Activated T-helper 17 cell treated with anti-CD3 and anti-CD28 coated beads, Interleukin-2, amount 50 U/mL, for 72 hours (primary cell): Measurements from ENCODE around the gene CHN2. TPM values are rescaled to one million over a fixed set of nuclear protein-coding genes. Genes with fewer than 3 reads are reported as not detected.

Experiments
- ATAC-seq: fragments of 150-1000 bp; cut with Tn5 transposase; replicated peaks from 2 replicates; pipeline ENCODE4 v1.10.0; 2021; ENCODE audit warnings: mild to moderate bottlenecking, moderate library complexity
- H3K27ac Mint-ChIP-seq: one replicate; pipeline ENCODE4 v1.8.0; 2022; ENCODE audit warnings: mixed read lengths
- H3K27me3 Mint-ChIP-seq: one replicate; pipeline ENCODE4 v1.8.0; 2022; ENCODE audit warnings: mixed read lengths
- H3K36me3 Mint-ChIP-seq: one replicate; pipeline ENCODE4 v1.8.0; 2022; ENCODE audit warnings: low read depth, mild to moderate bottlenecking, mixed read lengths
- H3K4me1 Mint-ChIP-seq: one replicate; pipeline ENCODE4 v1.8.0; 2022; ENCODE audit warnings: mixed read lengths
- H3K4me3 Mint-ChIP-seq: one replicate; pipeline ENCODE4 v1.8.0; 2022; ENCODE audit warnings: mild to moderate bottlenecking, mixed read lengths
- H3K9me3 Mint-ChIP-seq: one replicate; pipeline ENCODE4 v1.8.0; 2022; ENCODE audit warnings: mixed read lengths
- total RNA-seq, 2 donors: library from RNA; stranded (reverse); gene quantifications; one replicate each; pipeline ENCODE4 v1.2.3, GENCODE V29; 2022

Gene CHN2
- total RNA-seq, 2 donors from 2014 or later = 0.85 TPM; not detected in 1

DNA sequence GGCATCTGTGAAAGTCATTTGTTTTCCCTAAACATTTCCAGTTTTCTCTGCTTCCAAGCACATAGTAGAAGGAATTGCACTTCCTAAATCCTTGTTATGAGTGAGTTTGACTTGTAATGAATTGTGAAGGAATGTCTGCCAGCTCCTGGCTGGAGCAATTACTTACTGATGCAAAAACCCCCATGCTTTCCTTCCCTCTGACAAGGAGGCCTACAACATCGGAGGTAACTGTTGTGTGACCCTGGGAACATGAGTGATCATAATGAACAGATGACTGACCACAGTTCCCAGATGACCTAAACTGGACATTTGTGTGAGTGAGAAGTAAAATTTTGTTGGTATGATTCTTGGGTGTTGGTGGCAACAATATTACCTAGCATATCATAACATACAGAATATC, 26.9 kb upstream of the CHN2 start:
- Mint-ChIP-seq H3K9me3 (no peaks in the 10 kb centered on the region), H3K36me3 (no peaks in the 10 kb centered on the region), H3K4me1 (no peaks in the 10 kb centered on the region), H3K27ac (no peak overlapping the region), H3K4me3 (no peak overlapping the region), H3K27me3 (peaks cover 6% of the 10 kb centered on the region)
- no peak for ATAC-seq

DNA sequence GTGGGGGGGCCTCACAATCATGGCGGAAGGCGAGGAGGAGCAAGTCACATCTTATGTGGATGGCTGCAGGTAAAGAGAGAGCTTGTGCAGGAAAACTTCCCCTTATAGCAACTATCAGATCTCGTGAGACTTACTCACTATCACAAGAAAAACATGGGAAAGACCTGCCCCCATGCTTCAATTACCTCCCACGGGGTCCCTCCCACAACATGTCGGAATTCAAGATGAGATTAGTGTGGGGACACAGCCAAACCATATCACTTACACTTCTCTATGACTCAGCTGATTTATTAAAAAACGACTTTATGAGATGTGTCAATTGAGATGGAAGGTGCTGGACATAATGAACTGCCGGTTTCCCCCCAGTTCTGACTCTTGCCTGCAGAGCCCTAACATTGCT, 23.8 kb upstream of the CHN2 start:
- Mint-ChIP-seq H3K9me3 (no peaks in the 10 kb centered on the region), H3K27ac (no peak overlapping the region), H3K4me1 (no peaks in the 10 kb centered on the region), H3K27me3 (peaks cover 9% of the 10 kb centered on the region), H3K36me3 (no peaks in the 10 kb centered on the region), H3K4me3 (no peak overlapping the region)
- no peak for ATAC-seq

DNA sequence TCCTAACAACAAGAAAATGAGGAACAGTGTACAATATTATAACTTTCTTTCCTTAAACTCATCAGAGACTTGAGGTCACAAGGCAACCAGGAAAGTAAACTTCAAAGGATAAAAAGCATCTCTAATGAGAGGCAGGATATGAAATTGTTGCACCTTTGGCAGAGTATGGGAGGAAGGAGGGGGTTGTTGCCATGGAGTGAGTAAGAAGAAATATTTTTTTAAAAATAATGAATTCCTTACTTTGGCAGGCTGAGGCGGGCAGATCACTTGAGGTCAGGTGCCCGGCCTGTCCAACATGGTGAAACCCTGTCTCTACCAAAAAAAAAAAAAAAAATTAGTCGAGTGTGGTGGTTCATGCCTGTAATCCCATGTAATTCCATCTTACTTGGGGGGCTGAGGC, 21.1 kb upstream of the CHN2 start:
- no peak for ATAC-seq

DNA sequence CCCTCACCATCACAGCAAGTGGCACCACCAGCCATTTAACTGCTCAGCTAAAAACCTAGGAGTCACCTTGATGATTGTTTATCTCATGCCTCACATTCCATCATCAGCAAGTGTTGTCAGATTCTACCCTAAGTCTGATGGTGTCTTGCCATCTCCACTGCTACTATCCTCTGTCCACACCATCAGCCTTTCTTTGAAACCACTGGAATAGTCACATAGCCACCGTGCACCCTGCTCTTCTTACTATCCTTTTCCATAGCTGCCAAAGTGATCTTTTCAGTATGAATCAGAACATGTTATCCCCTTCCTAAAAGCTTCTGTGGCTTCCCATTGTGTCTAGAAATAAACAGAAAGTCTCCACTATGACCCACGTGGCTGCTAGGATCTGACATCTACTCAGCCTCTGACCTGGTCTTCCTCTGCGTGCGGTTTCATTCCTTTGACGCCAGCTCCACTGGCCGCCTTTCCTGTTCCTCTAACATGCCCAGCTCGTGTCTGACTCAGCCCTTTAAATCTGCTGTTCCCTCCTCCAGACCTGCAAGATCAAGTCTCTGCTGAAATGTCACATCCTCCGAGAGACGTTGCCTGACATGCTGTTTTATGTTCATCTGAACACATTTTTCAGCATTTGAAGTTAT, 16.5 kb upstream of the CHN2 start:
- ATAC-seq = peak; percentile 91
- H3K4me1 Mint-ChIP-seq = peaks cover 11% of the 10 kb centered on the region
- no peaks in the 10 kb centered on the region for H3K9me3 Mint-ChIP-seq
- no peak overlapping the region for H3K4me3 Mint-ChIP-seq
- H3K27me3 Mint-ChIP-seq = peaks cover 13% of the 10 kb centered on the region
- H3K36me3 Mint-ChIP-seq = no peaks in the 10 kb centered on the region
- H3K27ac Mint-ChIP-seq = no peak overlapping the region

More for the DNA sequence above, 21.1 kb upstream of the CHN2 start:
- H3K27me3 Mint-ChIP-seq = peaks cover 19% of the 10 kb centered on the region
- H3K4me3 Mint-ChIP-seq = no peak overlapping the region
- H3K27ac Mint-ChIP-seq = no peak overlapping the region
- H3K9me3 Mint-ChIP-seq = no peaks in the 10 kb centered on the region
- H3K36me3 Mint-ChIP-seq = no peaks in the 10 kb centered on the region
- peaks cover 11% of the 10 kb centered on the region for H3K4me1 Mint-ChIP-seq

DNA sequence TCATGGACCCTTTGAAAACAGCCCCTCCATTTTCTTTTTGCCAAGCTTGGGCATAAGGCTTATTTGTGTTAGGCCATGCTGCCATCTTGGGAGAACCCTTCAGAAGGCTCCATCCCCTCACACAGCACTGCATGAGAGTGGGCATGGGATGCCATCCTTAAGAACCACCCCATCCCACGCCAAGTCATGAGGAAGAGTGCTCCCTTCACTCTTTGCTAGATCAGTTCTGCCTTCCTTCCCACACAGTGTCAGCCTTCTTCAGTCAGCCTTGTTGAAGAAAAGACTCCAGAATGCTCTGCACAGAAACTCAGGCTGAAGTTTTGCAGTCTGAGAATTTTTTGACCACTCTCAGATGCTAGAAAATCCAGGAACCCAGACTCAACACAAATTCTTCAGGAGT, 15.5 kb upstream of the CHN2 start:
- no peak overlapping the region for H3K4me3 Mint-ChIP-seq
- no peaks in the 10 kb centered on the region for H3K36me3 Mint-ChIP-seq
- H3K27me3 Mint-ChIP-seq = peaks cover 13% of the 10 kb centered on the region
- ATAC-seq = no peak
- H3K27ac Mint-ChIP-seq = no peak overlapping the region
- H3K4me1 Mint-ChIP-seq = peaks cover 11% of the 10 kb centered on the region
- no peaks in the 10 kb centered on the region for H3K9me3 Mint-ChIP-seq

DNA sequence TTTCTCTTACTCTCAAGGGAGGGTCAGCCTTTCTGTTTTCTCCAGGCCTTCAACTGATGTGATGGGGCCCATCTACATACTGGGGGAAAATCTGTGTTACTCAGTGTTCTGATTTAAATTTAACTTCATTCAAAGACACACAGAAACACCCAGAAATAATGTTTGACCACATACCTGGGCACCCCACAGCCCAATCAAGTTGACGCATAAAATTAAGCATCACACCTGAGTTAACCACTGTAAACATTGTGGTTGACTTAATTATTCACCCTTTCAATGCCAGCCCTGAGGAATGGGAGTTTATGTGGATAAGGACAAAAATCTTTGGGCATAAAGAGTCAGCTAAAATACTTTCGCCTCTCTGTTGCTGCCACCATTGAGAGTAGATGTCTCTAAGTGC, 10.0 kb upstream of the CHN2 start:
- peaks cover 9% of the 10 kb centered on the region for H3K27me3 Mint-ChIP-seq
- no peaks in the 10 kb centered on the region for H3K9me3 Mint-ChIP-seq
- no peak for ATAC-seq
- H3K27ac Mint-ChIP-seq = no peak overlapping the region
- H3K36me3 Mint-ChIP-seq = no peaks in the 10 kb centered on the region
- H3K4me1 Mint-ChIP-seq = no peaks in the 10 kb centered on the region
- no peak overlapping the region for H3K4me3 Mint-ChIP-seq

DNA sequence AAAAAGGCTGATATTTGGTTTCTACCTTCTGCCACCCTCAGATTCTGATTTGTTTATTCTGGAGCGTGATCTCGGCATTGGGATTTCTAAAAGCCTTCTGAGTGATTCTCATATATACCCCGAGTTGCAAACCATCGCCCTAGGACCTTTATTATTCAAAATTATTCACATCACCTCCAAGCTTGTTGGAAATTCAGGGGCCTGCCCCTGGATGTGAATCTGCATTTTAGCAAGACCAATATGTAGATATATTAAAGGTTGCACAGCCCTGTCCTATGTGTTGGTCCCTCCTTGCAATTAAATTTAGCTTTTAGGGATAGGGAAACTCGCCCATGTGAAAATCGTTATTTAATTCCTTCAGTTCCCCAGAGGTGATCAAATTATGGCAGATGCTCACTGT, 9.0 kb upstream of the CHN2 start:
- peaks cover 13% of the 10 kb centered on the region for H3K27me3 Mint-ChIP-seq
- no peak for ATAC-seq

DNA sequence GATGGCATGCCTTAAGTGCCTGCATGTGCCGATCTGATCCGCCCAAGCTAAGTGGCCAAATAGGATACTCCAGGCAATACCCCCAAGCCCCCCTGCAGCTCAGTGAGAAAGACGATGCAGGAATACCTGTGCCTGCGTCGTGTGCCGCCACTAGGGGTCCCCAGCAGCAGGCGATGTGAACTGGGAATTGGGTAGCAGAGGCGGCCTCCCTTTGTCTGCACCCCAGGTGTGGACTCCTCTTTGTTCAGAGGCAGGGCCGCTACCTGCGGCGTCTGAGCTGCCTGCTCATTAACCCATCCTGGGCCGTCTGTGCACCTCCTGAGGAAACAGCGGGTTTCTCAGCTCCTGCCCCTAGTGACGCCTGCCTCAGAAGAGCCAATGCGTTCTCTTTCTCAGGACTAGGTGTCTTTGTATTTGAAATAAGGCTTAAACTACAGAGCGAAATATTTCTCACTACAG, 4.8 kb upstream of the CHN2 start:
- H3K9me3 Mint-ChIP-seq = no peaks in the 10 kb centered on the region
- ATAC-seq = no peak
- H3K36me3 Mint-ChIP-seq = no peaks in the 10 kb centered on the region
- no peaks in the 10 kb centered on the region for H3K4me1 Mint-ChIP-seq
- H3K27me3 Mint-ChIP-seq = peaks cover 23% of the 10 kb centered on the region
- H3K27ac Mint-ChIP-seq = no peak overlapping the region
- H3K4me3 Mint-ChIP-seq = no peak overlapping the region

More for the DNA sequence above, 9.0 kb upstream of the CHN2 start:
- Mint-ChIP-seq H3K4me3 (no peak overlapping the region), H3K9me3 (no peaks in the 10 kb centered on the region), H3K36me3 (no peaks in the 10 kb centered on the region), H3K4me1 (no peaks in the 10 kb centered on the region), H3K27ac (no peak overlapping the region)

DNA sequence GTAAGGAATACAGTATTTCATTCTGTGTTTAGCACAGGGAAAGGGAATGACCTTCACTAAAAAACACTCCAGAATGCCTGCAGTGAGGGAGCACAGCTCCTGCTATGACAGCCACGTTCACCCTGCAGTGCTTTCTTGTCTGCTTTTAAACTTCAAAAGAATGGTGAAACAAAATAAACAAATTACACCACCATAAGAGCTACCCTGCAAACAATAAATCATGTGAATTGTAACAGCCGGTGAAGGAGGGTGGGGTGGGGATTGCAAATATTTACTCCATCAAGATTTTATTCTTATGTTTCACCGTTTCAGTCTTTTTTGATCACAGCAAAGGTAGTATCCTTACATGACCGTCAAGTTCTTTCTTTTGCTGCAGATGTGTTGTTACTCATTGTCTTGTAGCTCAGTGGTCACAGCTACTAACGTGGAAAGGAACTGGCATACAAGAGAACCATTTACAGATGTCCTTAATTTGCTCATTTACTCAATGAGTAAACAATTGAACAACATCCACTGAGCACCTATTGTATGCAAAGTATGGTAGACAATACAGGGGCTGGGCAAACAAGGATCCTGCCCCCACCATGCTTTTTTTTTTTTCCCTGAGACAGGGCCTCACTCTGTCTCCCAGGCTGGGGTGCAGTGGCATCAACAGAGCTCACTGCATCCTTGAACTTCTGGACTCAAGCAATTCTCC, 4.1 kb upstream of the CHN2 start:
- no peaks in the 10 kb centered on the region for H3K36me3 Mint-ChIP-seq
- ATAC-seq = no peak
- peaks cover 27% of the 10 kb centered on the region for H3K27me3 Mint-ChIP-seq
- peaks cover 4% of the 10 kb centered on the region for H3K4me1 Mint-ChIP-seq
- H3K4me3 Mint-ChIP-seq = no peak overlapping the region
- H3K27ac Mint-ChIP-seq = no peak overlapping the region
- no peaks in the 10 kb centered on the region for H3K9me3 Mint-ChIP-seq

DNA sequence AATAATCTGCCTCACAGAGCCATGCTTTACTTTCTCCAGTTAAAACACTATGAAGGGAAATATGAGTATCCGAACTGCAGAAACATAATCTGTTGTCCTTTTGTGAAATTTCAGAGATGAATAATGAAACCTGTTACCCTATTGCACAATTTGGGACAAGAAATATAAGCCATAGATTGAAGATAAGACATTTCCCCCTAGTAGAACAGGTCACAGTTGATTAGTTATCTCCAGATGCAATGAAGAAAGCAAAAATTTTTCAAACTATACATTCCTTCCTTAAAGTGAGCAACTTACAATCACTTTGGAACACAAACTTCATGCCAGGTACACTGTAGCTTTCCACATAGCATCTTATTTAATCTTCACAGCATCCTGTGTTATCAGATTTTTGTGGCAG, 2.3 kb upstream of the CHN2 start:
- H3K4me1 Mint-ChIP-seq = peaks cover 8% of the 10 kb centered on the region
- no peak for ATAC-seq
- no peak overlapping the region for H3K4me3 Mint-ChIP-seq
- H3K27ac Mint-ChIP-seq = no peak overlapping the region
- peaks cover 38% of the 10 kb centered on the region for H3K27me3 Mint-ChIP-seq
- no peaks in the 10 kb centered on the region for H3K36me3 Mint-ChIP-seq
- no peaks in the 10 kb centered on the region for H3K9me3 Mint-ChIP-seq

DNA sequence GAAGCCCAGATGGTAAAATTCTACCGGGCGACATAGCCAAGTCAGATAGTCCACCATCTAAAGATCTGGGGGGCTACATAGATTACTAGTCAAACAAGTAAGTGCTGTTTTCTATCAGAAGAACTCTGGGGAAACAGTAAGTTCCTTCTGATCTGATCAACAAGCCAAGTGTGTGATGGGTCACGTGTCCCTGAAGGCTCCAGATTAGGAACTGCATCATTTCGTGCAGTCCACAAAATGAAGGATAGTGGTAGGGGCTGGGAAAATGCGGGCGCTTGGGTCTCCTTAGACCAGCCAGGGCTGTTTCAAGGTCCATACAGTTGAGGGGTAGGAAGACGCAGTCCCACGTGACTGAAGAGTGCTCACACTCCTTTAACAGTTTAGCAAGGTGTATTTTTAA, 1.8 kb upstream of the CHN2 start:
- no peak for ATAC-seq
- Mint-ChIP-seq H3K27me3 (peaks cover 40% of the 10 kb centered on the region), H3K36me3 (no peaks in the 10 kb centered on the region), H3K27ac (no peak overlapping the region), H3K4me3 (no peak overlapping the region), H3K4me1 (peaks cover 8% of the 10 kb centered on the region), H3K9me3 (no peaks in the 10 kb centered on the region)

DNA sequence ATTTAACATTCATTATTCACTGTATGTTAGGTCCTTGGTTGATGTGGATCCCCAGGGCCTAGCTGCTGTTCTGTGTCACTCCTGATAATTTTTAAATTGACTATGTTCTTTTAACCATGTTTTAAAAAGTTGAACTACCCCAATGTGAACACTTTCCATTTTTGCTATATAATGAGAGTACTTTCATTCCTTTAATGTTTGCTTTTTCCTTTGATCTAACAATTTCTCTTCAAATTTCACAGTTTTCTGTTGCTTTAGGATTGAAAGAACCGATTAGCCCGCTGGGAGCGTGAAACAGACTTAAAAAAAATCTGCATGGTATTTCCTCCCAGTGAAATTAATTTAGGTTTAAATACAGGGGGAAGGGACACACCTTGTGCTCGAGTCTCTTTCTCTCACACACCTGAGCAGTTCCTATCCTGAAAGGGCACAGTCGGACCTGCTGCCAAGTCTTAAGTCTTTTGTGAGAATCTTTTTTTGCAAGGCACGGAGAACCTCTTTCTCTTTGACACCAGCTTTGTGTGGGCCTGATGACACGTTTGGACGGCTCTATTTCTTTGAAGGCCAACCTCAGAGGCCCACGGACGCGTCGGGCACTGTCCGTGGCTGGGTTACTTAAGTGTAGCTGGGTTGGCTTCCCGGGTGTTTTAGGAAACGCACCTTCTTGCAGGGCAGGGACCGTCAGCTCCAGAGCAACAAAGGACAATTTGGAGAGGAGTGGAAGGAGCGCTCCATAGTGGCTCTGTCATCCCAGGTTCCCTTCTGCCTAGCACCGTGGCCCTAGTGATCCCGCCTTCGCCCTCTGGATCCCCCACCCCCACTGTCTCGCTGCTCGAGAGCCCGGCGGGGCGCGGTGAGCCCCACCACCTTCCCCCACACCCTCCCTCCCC, 1.0 kb upstream of the CHN2 start:
- no peak overlapping the region for H3K27ac Mint-ChIP-seq
- peaks cover 42% of the 10 kb centered on the region for H3K27me3 Mint-ChIP-seq
- no peaks in the 10 kb centered on the region for H3K9me3 Mint-ChIP-seq
- peak overlapping the region; percentile 70 for H3K4me3 Mint-ChIP-seq
- no peaks in the 10 kb centered on the region for H3K36me3 Mint-ChIP-seq
- peaks cover 8% of the 10 kb centered on the region for H3K4me1 Mint-ChIP-seq
- no peak for ATAC-seq

DNA sequence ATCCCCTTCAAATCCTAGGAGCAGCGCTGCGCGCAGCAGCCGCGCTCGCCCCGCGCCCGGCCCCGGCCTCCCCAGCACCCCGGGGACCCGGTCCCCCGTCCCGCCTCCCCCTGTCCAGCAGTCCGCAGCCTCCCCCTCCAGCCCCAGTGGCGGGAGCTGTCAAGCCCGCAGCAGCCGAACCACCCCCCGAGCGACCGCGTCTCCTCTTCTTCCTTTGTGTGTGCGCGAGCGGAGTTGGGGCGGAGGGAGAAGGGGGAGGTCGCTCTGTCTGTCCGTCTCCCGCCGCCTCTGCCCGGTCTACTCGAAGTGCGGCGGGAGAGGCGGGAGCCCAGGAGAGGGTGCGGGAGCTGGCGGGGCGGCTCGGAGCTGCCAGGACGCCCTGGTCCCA, 375 bp upstream of the CHN2 start:
- no peak for ATAC-seq
- Mint-ChIP-seq H3K4me3 (peak overlapping the region; percentile 70), H3K27me3 (peaks cover 40% of the 10 kb centered on the region), H3K9me3 (no peaks in the 10 kb centered on the region), H3K4me1 (peaks cover 8% of the 10 kb centered on the region), H3K36me3 (no peaks in the 10 kb centered on the region), H3K27ac (no peak overlapping the region)

DNA sequence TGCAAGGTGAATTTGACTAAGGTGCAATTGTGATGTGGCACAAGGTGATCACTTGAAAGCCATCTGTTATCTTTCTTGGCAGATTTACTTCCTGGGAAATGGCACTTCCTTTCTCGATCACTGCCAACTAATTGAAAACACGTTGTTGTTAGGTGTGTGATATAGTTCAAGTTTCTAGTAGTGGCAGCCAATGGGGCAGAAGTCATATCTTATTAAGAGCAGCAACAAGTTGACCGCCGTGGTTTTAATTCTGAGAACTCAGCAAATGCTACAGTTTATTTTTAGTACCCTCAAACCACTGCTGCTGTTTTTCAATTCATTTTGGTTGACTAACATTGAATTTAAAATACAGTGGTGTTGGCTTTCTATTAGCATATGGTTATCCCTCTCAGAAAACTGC, 1.6 kb downstream of the CHN2 start:
- Mint-ChIP-seq H3K4me1 (peaks cover 8% of the 10 kb centered on the region), H3K36me3 (no peaks in the 10 kb centered on the region), H3K27ac (no peak overlapping the region), H3K9me3 (no peaks in the 10 kb centered on the region), H3K27me3 (peaks cover 35% of the 10 kb centered on the region), H3K4me3 (peak overlapping the region; percentile 70)
- ATAC-seq = no peak
